Mucosa of rectum (tissue), 2 donors: ENCODE data around the gene CST3.

Source experiments
- H3K27ac ChIP-seq, 2 donors: one replicate each; pipeline ENCODE4 v1.7.0; 2013; ENCODE audit warnings: inconsistent platforms in 2 of 2, low read depth in 2 of 2, low read length in 2 of 2
- H3K27me3 ChIP-seq, 2 donors: one replicate each; pipeline ENCODE4 v1.7.0; 2013; ENCODE audit warnings: low read length in 2 of 2; ENCODE audit not compliant: control insufficient read depth in 2 of 2, insufficient read depth in 2 of 2
- H3K36me3 ChIP-seq, 2 donors: one replicate each; pipeline ENCODE4 v1.7.0; 2013; ENCODE audit warnings: low read length in 2 of 2; ENCODE audit not compliant: control insufficient read depth in 2 of 2, insufficient read depth in 2 of 2
- H3K4me1 ChIP-seq, 2 donors: one replicate each; pipeline ENCODE4 v1.7.0; 2013; ENCODE audit warnings: low read length in 2 of 2, mild to moderate bottlenecking in 1 of 2; ENCODE audit not compliant: control insufficient read depth in 2 of 2, insufficient read depth in 2 of 2
- H3K4me3 ChIP-seq, 2 donors: one replicate each; pipeline ENCODE4 v1.7.0; 2013; ENCODE audit warnings: low read length in 2 of 2
- H3K9ac ChIP-seq, 2 donors: one replicate each; pipeline ENCODE4 v1.7.0; 2013; ENCODE audit warnings: low read length in 2 of 2, low read depth in 1 of 2, mild to moderate bottlenecking in 1 of 2
- H3K9me3 ChIP-seq, 2 donors: one replicate each; pipeline ENCODE4 v1.7.0; 2013; ENCODE audit warnings: low read length in 2 of 2; ENCODE audit not compliant: control insufficient read depth in 2 of 2
- donor health status: healthy.
- donor health status: Normal muscosa, but diverticular disease.

The CST3 gene

DNA sequence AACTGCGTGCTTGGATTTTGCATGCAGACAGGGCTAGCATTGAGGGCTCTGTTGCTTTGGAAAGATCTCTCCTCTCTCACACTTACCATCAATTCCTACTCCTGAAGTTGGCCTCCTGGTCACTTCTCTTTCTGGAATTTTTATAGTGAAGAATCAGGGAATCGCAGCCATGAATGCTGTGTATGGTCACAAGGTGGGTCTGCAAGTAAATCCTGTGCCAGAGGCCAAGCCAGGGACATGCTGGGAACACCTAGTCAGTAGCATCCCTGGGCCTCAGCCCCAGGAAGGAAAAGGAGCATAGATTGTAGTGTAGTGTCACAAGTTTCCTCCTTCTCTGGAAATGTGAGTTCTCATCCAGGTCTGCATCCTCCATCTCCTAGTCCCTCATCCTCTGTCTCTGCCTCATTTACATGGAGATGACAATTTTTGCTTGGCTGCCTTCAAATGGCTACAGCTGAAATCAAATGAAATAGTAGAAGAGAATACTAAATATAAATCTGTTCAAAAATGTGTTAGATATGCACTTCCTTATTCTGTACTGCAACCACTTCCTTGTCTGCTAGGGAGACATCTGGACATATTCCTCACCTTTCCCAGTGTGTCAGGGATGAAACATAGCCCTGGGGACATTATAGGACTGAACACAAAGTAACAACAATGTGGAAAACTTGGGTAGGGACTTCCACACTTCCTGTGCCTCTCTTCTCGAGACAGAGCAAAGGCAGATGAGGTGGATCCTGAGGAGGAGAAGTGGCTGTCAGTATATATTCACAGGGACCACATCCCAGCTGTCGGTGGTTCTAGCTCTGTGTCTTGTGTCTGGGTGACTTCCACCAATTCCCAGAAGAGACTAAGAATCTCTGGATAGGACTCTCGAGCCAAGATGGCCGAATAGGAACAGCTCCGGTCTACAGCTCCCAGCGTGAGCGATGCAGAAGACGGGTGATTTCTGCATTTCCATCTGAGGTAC, 49.0 kb downstream of the CST3 start:
- Histone ChIP-seq H3K27ac (no peak overlapping the region), H3K4me1 (no peaks in the 10 kb centered on the region), H3K4me3 (no peak overlapping the region), H3K36me3 (no peaks in the 10 kb centered on the region), H3K9ac (no peak overlapping the region), H3K27me3 (no peaks in the 10 kb centered on the region), H3K9me3 (no peaks in the 10 kb centered on the region)

DNA sequence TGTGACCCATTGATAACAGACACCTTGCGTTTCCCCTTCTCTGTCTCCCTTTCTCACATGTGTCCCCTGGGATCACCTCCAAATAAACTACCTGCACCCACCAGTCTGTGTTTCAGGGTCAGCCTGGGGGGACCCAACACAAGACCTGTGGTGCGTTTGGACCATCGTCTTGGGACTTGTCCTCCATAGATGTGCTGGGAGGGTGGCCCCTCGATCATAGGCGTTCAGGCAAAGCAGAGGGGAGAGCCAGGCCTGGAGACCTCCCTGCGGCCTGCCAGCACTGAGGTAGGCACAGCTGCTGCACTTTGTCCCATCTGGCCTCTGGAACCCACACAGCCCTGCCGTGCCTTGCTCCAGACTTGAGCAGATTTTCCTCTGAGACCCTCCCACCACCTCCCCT, 50.1 kb downstream of the CST3 start:
- no peak overlapping the region for H3K27ac ChIP-seq

GRCh38 chr20:23586735-23587525, 50.8 kb downstream of the CST3 start:
- Histone ChIP-seq H3K4me1 (no peaks in the 10 kb centered on the region), H3K36me3 (no peaks in the 10 kb centered on the region), H3K9me3 (no peaks in the 10 kb centered on the region), H3K27ac (no peak overlapping the region), H3K9ac (no peak overlapping the region), H3K27me3 (no peaks in the 10 kb centered on the region), H3K4me3 (no peak overlapping the region)

More for the DNA sequence above, 50.1 kb downstream of the CST3 start:
- H3K9me3 ChIP-seq: no peaks in the 10 kb centered on the region
- H3K27me3 ChIP-seq: no peaks in the 10 kb centered on the region
- no peaks in the 10 kb centered on the region for H3K4me1 ChIP-seq
- no peak overlapping the region for H3K9ac ChIP-seq
- H3K36me3 ChIP-seq: no peaks in the 10 kb centered on the region
- no peak overlapping the region for H3K4me3 ChIP-seq

DNA sequence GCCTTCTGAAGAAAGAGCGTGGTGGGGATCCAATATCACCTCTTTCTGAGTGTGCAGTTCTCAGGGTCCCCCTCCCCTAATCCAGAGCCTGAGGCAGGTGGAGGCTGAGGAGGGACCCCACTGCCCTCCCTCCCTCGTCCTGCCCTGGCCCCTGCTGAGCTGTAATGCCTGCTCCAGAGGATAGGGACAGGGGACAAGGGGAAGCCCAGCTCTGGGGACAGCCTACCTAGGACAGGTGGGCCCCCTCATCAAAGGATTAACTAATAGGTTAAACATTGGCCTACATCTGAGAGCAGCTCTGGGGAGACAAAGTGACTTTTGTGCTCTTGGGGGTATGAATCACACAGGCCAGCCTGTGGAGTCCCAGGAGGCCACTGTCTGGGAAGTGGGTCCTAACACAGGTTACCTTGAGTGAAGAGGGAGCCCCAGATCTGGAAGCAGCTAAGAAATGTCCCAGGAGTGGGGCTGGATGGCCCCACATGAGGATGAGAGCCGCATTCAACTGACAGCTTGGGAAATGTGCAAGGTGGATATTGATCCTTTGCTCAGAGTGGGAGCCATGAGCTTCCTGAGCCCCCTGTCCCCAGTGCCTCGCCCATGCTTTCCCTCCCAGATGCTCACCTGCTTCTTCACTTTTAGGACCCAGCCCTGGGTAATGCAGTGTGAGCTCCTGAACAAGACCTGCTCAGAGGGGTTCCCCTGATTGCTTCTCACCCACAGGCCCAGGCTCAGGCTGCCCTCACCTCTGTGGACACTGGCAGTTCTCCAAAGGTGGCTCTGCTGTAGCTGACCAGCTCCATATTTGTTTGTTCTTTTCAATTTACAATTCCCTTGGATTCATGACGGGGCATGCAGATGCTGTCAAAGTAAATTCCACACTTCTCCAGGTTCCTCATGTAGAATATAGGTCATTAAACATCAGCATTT, 51.7 kb downstream of the CST3 start:
- H3K9me3 ChIP-seq: no peaks in the 10 kb centered on the region
- H3K4me3 ChIP-seq: no peak overlapping the region
- H3K36me3 ChIP-seq: no peaks in the 10 kb centered on the region
- H3K9ac ChIP-seq: no peak overlapping the region
- no peaks in the 10 kb centered on the region for H3K27me3 ChIP-seq
- H3K27ac ChIP-seq: no peak overlapping the region
- no peaks in the 10 kb centered on the region for H3K4me1 ChIP-seq

DNA sequence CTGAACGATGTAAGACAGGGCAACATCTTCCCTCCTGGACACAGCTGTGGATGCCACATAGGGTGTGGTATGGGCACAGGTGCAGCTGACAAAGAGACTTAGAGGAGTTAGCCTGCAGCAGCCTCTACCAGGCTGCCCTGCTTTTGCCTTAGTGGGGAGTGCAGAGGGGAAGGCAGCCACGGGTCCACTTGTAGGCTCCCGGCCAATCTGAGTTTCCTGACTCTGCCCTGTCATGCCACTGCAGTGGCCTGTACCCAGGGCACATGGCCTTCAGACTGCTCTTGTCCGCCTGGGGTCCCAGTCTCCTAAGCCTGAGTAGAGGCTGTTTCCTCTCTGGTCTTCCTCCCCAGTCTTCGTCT, 52.3 kb downstream of the CST3 start:
- no peaks in the 10 kb centered on the region for H3K9me3 ChIP-seq
- no peaks in the 10 kb centered on the region for H3K36me3 ChIP-seq
- no peak overlapping the region for H3K4me3 ChIP-seq
- H3K4me1 ChIP-seq: no peaks in the 10 kb centered on the region
- no peaks in the 10 kb centered on the region for H3K27me3 ChIP-seq
- no peak overlapping the region for H3K9ac ChIP-seq
- H3K27ac ChIP-seq: no peak overlapping the region

DNA sequence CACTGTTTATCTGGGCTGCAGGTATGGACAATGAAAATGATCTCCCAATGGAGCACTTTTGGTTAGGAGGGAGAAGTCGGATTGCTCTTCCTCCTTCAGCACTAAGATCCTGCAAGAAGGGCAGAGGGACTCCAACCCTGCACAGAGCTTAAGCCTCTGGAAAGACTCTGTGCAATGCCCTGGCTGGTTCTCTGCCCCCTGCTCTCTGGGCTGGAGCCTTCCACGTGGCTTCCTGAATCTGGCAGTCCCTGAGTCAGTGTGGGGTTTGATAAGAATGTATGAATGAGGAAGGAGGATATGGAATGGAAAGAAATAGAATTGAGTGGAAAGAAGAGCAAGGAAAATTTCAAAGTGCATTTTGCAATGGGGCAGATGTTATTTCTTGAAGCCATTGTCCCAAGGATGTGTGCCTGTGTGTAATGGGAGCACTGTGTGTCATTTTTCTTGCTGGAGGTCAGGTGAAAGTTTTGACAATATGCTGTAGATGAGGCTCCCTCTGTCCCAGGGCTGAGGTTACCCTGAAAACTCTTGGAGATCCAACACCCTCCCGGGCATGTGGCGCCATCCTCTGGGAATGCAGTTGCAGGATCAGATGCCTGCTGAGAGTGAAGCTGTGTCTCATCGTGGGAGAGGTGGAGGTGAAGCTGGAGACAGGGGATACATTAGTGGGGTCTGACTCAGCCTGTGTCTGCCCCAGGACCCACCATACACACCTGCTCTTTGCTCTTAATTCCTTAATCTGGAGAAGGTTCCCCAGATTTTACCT, 53.1 kb downstream of the CST3 start:
- Histone ChIP-seq H3K27ac (no peak overlapping the region), H3K9ac (no peak overlapping the region), H3K4me1 (no peaks in the 10 kb centered on the region), H3K36me3 (no peaks in the 10 kb centered on the region), H3K9me3 (no peaks in the 10 kb centered on the region), H3K27me3 (no peaks in the 10 kb centered on the region), H3K4me3 (no peak overlapping the region)
